Activated CD4-positive, alpha-beta T cell treated with anti-CD3 and anti-CD28 coated beads for 24 hours (primary cell): ENCODE results near the gene SLC15A3.

Source experiments
- DNase-seq, 2 donors: peaks; one replicate each; pipeline ENCODE4 v3.0.0-alpha.2; 2020; ENCODE audit warnings: low read depth in 2 of 2

Gene SLC15A3

DNA sequence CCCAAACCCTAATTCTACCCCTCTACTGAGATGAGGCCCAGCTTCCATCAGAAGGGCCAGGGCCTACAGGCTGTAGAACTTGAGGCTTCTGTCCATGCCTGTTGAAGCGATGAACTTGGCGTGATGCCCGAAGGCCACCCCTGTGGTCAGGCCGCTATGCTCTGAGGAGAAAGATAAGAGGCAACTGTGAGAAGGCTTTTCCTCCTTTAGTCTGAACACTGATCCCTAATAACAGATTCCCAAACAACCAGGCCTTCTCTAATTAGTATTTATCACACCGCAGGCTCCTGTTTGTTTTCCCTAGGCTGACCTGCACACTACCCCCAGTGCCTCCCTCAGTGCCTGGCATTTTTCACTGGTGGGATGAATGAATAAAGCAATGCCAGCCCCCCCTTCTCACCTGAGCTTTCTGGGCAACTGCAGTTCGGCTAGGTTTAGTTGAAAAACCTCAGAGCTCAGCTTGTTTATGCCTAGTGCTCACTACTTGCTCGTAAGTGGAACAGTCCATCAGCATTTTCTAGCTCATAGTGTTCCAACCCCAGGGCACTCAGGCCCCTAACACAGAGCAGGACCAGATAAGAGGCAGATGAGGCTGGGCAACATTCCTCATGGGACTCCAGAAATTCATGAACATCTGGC is 60.8 kb downstream of the SLC15A3 start:
- DNase-seq, result no peak

DNA sequence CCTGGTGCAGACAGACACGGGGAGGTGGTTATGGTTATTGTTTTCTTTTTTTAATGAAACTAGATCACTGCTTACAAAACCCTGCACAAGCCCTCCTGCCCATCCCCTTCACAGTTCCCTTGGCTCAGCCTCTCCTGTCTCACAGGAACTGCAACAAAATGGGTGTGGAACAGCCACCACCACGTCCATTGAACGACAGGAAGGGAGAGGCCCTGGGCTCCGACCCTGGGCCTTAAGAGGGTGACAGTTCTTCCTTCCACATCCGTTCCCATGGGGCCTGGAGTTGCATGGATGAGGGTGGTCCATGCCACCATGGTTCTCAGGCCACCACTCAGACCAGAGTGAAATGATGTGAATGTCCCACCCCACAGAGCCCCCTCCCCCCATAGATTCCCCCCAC is 61.3 kb downstream of the SLC15A3 start:
- DNase-seq, result no peak

- DNase-seq, result no peak
Measured at GRCh38 chr11:60889869-60890311, 62.1 kb downstream of the SLC15A3 start.

GRCh38 chr11:60887556-60887955 is 64.4 kb downstream of the SLC15A3 start:
- no peak for DNase-seq
